ENCODE results near the gene AP3S2.

- no peak for TF ChIP-seq PRDM15 (CRISPR knock-in tag; IDR thresholded peaks at IDR 0.05)
- no peak for TF ChIP-seq CTCF (IDR thresholded peaks at IDR 0.05)
- no peak for TF ChIP-seq IRF1 (CRISPR knock-in tag; IDR thresholded peaks at IDR 0.05)
These were observed 94.5 kb downstream of the AP3S2 start for GRCh38 chr15:89799011-89799911.
